Skeletal muscle cell (primary cell): ENCODE results near the gene MGAT3.

Experiments
- DNase-seq: peaks from one replicate; pipeline ENCODE4 v3.0.0-alpha.2; 2010; ENCODE audit warnings: low read depth
- H3K4me3 ChIP-seq: 2 replicates; pipeline ENCODE4 v1.5.1; 2011; ENCODE audit warnings: low read depth, mild to moderate bottlenecking, control low read depth, low read length, moderate library complexity

MGAT3 gene

GRCh38 chr22:39468487-39469325, 11.9 kb downstream of the MGAT3 start:
- no peak overlapping the region for H3K4me3 ChIP-seq
- DNase-seq: no peak

- DNase-seq: no peak
- no peak overlapping the region for H3K4me3 ChIP-seq
Measured at GRCh38 chr22:39469326-39469680, 12.5 kb downstream of the MGAT3 start.

GRCh38 chr22:39469681-39470450, 13.1 kb downstream of the MGAT3 start:
- no peak overlapping the region for H3K4me3 ChIP-seq
- no peak for DNase-seq

GRCh38 chr22:39470451-39471291, 13.9 kb downstream of the MGAT3 start:
- DNase-seq: no peak
- no peak overlapping the region for H3K4me3 ChIP-seq

- DNase-seq: no peak
- no peak overlapping the region for H3K4me3 ChIP-seq
Measured at GRCh38 chr22:39471381-39472141, 14.7 kb downstream of the MGAT3 start.

GRCh38 chr22:39472570-39473556, 16.1 kb downstream of the MGAT3 start:
- DNase-seq: no peak
- H3K4me3 ChIP-seq: no peak overlapping the region

GRCh38 chr22:39473851-39474250, 17.0 kb downstream of the MGAT3 start:
- no peak for DNase-seq
- no peak overlapping the region for H3K4me3 ChIP-seq

- no peak for DNase-seq
- no peak overlapping the region for H3K4me3 ChIP-seq
Measured at GRCh38 chr22:39474351-39475111, 17.7 kb downstream of the MGAT3 start.

GRCh38 chr22:39475337-39475736, 18.5 kb downstream of the MGAT3 start:
- no peak for DNase-seq
- no peak overlapping the region for H3K4me3 ChIP-seq

GRCh38 chr22:39475902-39476301, 19.1 kb downstream of the MGAT3 start:
- no peak for DNase-seq
- no peak overlapping the region for H3K4me3 ChIP-seq

GRCh38 chr22:39476664-39477063, 19.9 kb downstream of the MGAT3 start:
- no peak overlapping the region for H3K4me3 ChIP-seq
- DNase-seq: no peak

- no peak for DNase-seq
- H3K4me3 ChIP-seq: no peak overlapping the region
Measured at GRCh38 chr22:39477542-39477941, 20.7 kb downstream of the MGAT3 start.

- DNase-seq: no peak
- H3K4me3 ChIP-seq: no peak overlapping the region
Measured at GRCh38 chr22:39478441-39478850, 21.6 kb downstream of the MGAT3 start.

- DNase-seq: no peak
- H3K4me3 ChIP-seq: no peak overlapping the region
Measured at GRCh38 chr22:39479254-39479653, 22.4 kb downstream of the MGAT3 start.

- H3K4me3 ChIP-seq: no peak overlapping the region
Measured at GRCh38 chr22:39480557-39480956, 23.7 kb downstream of the MGAT3 start.

GRCh38 chr22:39481054-39481453, 24.2 kb downstream of the MGAT3 start:
- no peak overlapping the region for H3K4me3 ChIP-seq
- DNase-seq: no peak

More at GRCh38 chr22:39480557-39480956, 23.7 kb downstream of the MGAT3 start:
- no peak for DNase-seq

- no peak overlapping the region for H3K4me3 ChIP-seq
- DNase-seq: no peak
Measured at GRCh38 chr22:39481595-39481994, 24.8 kb downstream of the MGAT3 start.
